NB4 (cell line): ENCODE measurements around the gene C5AR2.

Experiments
- POLR2A ChIP-seq: IDR thresholded peaks from 2 replicates; pipeline ENCODE4 v1.6.1; 2011; ENCODE audit warnings: mild to moderate bottlenecking; ENCODE audit not compliant: insufficient read length; ENCODE audit errors: extremely low read depth
- TF ChIP-seq, protein P1 (sequence below): IDR thresholded peaks from one replicate; pipeline ENCODE4 v1.5.1; 2012; ENCODE audit warnings: low read depth, low read length

DNA sequence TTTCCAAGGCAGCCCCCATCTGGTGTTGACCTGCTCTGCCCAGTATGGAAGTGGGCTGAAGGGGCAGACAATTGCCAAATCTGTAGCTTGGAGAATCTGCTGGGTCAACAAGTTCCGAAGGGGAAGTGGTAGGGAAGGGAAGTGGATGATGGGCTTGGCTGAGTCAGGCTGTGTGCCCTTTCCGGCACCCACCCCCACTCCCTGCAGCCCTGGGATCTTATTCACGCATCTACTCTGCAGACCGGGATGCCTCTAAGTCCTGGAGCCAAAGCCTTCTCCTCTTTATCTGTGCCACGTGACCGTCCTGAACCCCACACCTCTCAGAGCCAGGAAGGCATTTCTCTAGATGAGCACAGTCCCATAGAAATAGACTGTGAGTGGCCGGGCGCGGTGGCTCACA lies 7.5 kb upstream of the C5AR2 start:
- TF ChIP-seq POLR2A: no peak
- TF ChIP-seq, protein P1, sequence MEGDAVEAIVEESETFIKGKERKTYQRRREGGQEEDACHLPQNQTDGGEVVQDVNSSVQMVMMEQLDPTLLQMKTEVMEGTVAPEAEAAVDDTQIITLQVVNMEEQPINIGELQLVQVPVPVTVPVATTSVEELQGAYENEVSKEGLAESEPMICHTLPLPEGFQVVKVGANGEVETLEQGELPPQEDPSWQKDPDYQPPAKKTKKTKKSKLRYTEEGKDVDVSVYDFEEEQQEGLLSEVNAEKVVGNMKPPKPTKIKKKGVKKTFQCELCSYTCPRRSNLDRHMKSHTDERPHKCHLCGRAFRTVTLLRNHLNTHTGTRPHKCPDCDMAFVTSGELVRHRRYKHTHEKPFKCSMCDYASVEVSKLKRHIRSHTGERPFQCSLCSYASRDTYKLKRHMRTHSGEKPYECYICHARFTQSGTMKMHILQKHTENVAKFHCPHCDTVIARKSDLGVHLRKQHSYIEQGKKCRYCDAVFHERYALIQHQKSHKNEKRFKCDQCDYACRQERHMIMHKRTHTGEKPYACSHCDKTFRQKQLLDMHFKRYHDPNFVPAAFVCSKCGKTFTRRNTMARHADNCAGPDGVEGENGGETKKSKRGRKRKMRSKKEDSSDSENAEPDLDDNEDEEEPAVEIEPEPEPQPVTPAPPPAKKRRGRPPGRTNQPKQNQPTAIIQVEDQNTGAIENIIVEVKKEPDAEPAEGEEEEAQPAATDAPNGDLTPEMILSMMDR: no peak
